T-helper 2 cell (primary cell): ENCODE data around the gene RYR3.

ENCODE experiments used
- DNase-seq, 5 experiments: peaks; one replicate each; pipeline versions ENCODE4 v3.0.0 to v3.0.0-alpha.2; 2012 to 2022

The RYR3 gene

DNA sequence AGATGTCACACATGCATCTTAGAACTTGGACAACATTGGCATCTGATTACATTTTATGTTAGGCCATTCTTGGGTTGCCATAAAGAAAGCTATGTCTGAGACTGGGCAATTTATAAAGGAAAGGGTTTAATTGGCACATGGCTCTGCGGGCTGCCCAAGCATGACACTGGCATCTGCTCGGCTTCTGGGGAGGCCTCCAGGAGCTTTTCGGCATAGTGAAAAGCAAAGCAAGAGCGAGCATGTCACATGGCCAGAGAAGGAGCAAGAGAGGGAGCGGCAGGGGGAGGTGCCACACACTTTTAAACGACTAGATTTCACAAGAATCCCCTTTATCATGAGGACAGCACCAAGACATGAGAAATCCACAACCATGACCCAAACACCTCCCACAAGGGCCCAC, 11.3 kb downstream of the RYR3 start:
- DNase-seq = no peak

DNA sequence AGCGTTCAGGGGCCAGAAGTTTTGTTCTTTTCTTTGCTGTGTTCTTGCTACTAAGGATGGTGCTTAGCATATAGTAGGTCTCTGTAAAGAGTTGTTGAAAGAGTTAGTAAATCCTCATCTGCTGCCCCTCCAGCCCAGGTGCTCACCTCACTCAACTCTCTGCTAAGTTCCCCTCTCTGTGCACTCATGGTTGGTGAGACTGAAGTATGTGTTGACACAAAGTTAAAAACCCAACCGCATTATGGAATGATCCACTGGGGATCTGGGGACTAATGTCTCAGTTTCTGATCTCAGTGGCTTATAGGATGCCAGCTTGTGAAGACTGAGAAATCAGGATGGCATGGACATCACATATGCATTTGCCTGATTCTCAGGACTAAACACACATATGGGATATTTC, 13.8 kb downstream of the RYR3 start:
- no peak for DNase-seq

DNA sequence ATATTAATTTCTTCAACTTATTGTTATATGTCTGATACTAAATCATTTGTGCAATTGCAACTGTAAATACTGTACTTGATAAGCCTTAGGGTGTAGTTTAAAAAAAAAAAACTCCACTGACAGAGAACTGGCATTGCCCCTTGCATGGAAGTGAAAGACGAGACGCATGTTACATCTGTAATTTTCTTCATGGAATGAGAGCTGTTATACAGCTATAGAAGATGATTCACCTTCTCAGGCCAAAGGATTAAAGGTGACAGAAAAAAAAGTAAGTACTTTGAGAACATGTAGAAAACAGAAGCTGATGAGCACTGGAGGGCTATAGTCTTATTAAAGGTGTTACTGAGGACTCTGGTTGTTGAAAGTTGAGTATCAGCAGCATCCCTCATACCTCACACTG, 16.1 kb downstream of the RYR3 start:
- no peak for DNase-seq

DNA sequence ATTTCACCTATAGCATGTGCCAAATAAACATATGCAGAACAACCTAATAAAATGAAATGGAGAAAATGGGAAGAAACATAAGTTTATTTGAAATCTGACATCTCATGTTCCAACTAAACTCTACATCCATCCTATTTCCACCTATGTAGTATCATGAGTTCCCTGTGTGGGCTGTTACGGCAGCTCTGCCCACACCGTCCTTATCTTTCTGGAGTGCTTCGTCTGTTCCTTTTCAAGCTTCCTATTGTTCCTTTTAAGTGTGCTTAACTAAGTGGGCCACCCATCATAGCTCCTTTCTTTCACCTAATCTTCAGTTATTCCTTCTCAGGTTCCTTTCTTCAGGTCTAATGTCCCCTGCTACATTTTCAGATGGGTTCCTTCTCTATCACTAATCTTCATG, 17.3 kb downstream of the RYR3 start:
- no peak for DNase-seq

DNA sequence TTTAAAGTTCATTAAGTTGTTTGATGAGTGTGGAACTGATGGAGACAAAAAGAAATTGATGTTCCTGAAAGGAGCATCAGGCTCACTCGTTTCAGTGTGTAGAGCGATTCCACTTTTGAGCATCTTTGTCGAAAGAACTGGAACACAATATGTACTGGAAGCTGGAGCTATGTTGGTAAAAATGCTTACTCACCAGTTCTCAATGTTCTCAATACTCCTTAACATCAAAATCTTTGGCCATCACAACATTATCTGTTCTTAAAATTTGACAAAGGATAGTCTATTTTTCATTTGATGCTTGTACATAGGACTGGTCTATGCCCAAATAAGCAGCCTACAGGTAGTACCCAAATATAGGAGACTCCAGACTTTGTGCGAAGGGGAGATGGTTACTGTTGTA, 18.7 kb downstream of the RYR3 start:
- DNase-seq = no peak

DNA sequence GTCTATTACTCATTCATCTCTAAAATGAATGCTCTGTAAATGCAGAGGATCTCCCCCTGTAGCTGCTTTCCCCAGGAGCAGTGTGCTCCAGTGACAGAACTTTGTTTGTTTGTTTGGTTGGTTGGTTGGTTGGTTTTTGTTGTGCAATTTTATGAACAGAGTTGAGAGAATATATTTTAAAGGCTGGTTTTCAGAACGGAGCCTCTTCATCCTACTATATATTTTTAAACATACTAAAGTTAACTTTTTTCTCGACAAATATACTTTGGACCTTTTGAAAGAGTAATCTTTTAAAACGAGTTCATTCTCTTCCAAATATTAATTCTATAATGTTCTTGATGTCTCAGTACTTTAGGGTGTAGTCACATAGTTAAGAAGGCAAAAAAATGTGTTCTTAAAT, 20.2 kb downstream of the RYR3 start:
- DNase-seq = no peak

DNA sequence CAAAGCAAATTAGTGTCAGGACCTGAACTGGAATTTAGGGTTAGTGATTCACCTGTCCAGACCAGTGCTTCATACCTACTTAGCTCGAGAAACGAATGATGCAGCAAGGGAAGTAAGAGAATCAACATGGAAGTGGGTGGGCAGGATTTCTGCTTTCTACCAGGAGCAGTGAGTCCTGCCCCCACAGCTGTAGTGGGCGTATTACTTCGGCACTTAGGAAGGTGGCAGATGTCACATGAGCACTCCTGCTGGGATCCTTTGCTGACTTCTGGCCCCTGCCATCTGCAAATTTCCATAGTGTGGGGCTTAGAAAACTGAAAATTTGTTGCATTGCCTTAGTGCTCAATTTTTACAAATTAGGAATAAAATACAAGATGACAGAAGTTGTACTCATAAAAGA, 31.2 kb downstream of the RYR3 start:
- no peak for DNase-seq

DNA sequence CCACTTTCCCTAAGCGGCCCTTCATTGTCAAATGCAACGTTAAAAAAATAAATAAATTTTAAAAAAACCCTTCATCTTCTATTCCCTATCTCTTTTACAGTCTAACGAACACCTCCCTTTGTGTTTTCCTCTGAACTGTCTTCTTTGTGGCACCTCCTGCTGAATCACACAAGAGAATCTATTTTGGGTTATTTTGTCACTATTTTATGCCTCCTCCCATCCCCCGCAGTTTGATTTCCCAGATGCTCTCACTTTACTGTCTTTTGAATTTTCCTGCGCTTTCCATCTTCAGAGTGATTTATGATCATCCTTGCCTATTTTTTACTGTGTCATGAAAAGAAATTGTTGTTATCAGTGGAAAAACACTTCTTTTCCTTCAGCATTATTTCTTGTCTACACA, 32.5 kb downstream of the RYR3 start:
- no peak for DNase-seq

DNA sequence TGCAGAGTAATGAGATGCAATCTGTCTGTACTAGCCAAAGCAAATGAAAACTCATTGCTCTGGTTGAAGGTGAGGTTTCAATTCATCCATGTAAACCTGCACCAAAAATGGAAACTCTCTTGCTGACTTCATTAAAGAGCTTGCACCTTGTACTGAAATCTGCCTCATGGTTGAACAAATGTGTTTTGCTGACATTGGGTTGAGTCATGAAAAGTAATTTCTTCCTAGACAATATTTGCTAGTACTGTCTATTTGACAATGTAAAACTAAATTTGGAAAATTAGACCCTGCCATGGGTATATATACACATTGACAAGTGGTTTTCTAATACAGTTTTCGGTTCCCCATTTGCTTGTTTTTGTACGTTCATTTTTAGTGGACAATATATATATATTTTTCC, 33.3 kb downstream of the RYR3 start:
- no peak for DNase-seq

DNA sequence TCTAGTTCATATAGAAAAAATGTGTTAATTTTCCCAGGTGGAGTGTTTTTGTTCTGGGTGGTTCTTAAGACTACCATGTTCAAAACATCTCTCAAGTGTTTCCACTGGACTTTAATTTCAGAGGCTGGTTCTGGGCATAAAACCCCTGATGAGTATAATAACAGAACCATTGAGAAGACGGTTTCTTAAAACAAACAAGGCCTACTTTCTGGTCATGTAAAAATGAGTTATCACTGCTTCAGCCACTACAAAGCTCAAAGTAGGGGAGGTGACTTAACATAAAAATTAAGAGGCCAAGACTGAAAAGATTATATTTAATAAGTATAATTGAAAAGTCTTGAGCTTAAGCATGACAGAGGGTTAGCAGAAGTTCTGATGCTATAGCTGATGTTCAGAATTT, 33.8 kb downstream of the RYR3 start:
- no peak for DNase-seq

DNA sequence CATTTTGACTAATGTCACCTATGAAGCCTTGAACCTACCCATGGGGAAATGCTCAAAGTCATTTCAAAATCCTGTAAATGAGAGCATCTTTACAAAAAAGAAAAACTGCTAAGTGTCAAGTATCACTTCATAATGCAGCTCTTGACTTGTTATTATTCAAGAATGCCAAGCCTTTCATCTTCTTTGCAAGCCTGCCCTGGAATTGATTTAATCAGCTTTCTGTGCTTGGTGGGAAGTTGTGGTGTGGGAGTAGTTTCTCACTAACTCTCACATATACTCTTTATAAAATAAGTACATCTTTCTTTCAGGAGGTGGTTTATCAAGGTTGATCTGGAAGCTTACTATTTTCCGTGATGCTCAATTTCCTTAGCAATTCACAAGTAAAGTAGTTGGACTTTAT, 43.6 kb downstream of the RYR3 start:
- no peak for DNase-seq

DNA sequence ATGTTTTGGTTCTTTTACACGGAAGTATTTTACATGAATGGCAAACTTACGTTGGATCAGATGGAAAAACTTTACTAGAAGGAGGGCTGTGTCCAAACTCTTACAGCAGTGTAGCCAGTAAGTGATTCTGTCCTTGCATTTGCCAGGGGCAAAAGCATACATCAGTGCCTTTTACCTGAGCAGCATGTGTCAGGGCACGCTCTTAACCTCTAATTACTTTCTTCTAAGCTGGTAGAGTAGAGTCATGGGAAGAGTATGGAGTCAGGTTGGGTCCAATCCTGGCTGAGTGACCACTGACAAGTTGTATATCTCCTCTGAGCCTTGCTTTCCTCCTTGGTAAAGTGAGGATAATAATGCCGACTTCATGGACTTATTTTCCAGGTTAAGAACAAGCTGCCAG, 47.1 kb downstream of the RYR3 start:
- DNase-seq = no peak

DNA sequence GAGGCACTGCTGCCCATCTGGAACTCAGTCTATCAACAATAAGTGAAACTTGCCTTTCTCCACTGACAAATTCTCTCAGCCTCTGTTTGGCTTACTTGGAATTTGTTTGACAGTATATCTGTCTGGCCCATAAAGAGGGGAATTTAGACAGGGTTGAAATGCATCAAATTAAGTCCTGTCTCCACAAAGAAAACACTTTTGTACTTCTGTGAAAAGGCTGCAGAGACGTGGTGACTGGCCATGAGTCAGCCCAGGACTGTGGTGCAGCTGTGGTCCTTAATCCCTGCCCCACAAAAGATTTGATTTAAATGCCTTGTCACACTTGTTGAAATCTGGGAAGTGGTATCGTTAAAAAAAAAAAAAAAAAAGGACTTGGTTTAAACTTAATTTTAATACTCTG, 47.5 kb downstream of the RYR3 start:
- no peak for DNase-seq

DNA sequence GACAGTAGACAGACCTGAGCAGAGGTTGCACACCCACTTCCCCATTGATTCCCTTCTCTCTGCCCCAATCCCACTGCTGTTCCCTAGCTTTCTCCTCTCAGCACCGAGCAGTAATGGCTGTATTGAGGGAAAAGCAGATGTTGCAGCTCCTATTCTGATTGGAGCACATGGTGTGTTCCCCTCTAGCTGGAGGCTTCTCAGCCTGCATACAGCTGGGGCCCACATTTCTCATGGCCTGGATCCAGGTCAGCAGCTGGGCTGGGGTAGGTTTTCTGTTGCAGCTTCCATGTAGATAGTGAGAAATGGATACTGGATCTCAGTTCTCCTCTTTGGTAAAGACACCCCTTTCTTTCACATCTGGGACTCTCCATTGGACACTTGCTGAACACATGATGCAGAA, 50.1 kb downstream of the RYR3 start:
- no peak for DNase-seq

DNA sequence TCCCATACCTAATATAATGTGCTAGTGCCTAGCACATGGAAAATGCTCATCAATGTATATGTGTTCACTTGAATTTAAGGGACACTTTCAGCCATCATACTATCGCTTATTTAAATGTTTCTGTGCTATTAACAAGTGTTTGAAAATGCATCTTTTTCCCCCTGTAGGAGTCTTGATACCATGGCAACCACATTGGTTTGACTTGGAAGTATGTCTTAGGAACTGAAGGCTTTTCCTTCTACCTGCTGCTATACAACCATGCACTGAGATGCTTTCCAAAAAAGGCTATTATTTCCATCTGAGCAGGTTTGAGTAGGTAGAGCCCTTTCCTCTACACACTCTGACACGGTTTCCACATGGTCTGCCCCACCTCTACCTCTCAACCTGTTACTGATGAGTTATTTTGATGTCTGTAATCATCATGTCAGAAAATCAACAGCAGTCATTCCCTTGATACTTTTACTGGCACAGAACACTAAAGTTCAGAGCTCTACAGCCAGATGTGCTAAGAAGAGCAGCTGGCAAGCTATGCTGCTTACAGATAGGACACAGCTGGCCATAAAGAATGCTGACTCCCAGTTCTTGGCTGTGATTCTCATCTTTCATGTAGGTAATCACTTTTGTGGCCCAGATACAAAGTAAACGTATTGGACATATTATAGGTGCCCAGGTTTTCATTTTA, 59.3 kb downstream of the RYR3 start:
- DNase-seq = no peak

DNA sequence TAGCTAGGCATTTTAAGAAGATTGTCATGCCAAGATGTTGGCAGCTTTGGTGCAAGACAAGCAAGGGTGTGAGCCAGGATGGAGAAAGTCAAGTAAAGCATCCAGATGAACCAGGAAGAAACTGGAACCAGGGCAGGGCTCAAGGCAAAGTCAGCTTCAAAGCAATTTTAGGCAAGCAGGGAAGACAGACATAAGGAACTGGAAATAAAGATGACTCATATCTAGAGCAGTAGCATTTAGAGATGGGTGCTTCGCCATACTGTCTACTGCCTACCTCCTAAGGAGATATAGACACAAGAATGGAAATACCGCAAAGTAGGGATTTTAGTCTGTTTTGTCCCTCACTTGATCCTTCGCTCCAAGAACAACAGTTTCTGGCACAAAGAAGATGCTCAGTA, 59.9 kb downstream of the RYR3 start:
- no peak for DNase-seq

DNA sequence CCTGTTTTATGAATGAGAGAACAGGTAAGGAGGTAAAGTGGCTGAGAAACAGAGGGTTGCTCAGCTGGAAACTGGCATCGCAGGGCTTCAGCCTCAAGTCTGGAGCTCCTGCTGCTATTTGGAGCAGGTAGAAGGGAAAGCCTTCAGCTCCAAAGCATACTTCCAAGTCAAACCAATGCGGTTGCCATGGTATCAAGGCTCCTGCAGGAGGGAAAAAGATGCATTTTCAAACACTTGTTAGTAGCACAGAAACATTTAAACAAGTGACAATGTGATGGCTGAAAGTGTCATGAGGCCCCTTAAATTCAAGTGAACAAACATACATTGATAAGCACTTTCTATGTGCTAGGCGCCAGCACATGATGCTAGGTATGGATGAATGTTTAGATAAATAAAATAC, 60.4 kb downstream of the RYR3 start:
- no peak for DNase-seq

DNA sequence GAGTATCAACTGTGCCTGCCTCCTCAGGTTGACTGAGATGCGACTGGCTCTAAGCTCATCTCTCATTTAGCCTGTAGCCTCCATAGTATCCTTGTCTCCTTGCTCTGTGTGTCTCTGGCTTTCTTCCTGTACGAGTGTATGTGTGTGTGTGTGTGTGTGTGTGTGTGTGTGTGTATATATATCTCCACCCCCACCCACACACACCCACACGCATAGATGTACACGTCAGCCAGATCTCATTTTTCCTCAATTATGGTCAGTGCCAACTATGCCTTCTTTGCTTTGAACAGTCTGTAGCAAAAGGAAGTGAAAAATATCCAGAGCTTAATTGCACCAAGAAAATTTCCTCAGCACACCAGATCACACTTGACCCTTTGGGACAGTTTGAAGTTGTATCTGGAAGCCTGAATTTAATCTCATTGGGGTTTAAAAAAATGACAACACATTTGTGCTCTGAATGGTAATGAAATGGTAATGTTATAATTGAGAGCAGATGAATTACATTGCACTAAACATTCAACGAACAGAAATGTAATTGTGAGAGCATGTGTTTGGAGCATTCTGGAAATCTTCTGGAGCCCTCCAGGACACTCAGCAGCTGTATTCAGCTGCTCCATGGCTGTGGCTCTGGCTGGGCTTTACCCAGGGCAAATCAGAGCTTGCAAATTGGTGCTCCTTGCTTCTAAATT, 63.6 kb downstream of the RYR3 start:
- DNase-seq = no peak

DNA sequence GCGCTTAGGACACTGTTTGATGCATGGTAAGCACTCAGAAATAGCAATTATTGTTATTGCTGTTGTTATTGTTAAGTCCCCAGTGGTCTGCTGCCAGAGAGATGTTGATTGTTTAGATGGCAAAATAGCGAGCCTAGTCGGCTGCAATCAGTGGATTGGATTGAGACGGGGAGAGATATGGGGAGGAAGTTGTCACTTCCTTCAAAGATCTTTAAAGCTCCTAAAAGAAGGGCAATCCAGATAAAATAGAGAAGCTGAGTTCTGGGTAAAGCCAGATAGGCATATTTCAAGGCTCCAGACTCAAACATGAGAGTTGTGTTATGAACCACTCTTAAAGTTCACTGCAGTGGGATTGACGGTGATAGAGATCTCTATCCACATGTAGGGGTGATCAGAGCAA, 64.5 kb downstream of the RYR3 start:
- no peak for DNase-seq

DNA sequence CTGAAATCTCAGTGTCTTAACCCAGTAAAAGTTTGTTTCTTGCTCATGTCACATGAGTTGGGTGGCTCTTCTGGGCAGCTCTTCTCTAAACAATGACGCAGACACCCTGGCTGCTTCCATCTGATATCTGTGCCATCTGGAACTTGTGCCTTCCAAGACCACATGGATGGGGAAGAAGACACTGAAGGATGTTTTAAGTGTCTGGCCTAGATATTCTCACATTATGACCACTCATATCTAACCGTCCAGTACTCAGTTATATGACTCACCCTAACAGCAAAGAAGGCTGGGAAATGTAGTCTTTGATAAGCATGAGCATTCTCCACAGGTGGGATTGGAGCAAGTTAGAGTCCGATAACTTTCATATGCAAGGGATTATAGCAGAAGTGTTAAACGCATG, 66.4 kb downstream of the RYR3 start:
- DNase-seq = no peak

DNA sequence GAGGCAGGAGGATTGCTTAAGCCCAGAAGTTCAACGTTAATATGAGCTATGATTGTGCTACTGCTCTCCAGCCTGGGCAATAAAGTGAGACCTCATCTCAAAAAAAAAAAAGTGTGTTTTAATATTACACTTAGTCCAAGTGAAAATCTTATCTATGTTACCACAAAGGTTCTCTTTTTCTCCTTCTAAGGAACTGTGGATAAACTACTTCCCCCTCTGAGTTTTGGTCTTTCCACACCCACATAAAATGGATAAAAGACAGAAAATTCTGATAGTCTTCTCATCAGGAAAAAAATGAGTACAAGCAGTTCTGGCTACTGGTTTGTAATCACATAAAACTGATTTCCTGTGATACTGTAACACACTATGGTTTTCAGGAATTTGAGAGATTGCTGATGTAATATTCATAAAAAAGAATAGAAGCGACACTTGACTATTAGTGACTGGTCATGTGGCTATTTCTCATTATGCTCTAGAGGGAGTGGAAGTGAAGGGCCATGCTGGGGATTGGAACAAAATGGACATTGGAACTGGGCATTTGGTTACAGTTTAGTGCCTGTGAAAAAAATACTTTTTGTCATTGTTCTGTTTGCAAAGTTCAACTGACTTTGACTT, 68.2 kb downstream of the RYR3 start:
- DNase-seq = no peak

DNA sequence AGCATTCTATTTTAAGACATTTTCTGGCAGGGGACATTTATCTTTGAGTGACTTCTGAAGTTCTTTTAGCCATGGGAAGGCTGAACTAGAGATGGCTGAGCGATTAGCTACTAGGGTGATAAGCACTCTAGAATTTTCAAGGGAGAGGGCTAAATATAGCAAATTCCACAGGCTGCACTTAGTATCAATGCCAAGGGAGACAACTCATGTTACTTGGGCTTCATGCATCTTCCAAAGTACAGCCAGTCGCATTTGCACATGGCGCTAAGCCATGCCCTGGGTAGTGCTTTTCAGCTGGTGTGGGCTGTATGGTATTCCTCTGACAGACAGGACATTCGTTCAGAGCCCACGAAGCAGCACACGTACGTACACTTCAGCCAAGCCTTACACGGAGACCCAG, 69.6 kb downstream of the RYR3 start:
- no peak for DNase-seq

DNA sequence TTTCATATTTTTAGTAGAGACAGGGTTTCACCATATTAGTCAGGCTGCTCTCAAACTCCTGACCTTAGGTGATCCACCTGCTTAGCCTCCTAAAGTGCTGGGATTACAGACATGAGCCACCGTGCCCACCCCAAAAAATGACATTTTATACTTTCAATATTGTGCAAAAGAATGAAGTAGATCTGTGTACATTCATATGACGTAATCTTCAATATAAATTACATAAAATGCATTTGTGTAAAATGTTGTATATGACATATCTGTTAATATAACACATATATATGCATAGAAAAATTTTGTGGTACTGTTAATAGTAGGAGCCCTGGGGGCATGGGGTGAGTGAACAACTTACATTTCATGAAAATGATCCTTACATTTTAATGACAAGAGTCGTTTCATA, 71.7 kb downstream of the RYR3 start:
- DNase-seq = no peak

DNA sequence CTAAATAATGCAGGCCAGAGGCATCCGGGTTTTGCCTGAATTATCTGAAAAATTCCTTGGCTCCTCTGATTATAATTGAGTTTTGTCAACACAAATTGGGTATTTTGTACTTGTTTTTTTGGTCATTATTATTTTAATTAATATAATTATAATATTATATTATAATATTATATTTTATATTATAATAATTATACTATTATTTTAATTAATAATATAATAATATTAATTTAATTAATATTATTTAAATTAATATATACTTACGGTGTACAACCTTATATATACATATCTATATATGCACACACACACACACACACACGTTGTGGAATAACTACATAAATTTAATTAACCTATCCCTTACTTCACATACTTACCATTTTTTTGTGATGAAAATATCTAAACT, 73.5 kb downstream of the RYR3 start:
- no peak for DNase-seq

DNA sequence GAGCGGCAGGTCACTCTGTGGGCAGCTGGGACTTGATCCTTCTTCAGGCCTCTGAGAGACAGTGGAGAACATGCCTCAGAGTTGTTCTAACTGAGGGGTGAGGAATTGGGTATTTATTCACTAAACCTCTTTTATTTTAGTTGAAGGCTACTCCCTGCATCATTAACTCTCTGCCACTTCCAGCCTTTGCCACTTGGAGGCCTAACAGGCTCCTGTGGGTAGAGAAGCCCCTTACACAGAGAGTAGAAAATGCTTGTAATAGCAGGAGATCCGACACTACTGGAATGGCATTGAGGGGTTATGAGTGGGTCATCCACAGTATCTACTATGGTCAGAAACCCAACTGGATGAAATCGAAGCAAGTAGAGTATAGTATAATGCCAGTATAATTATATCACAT, 81.7 kb downstream of the RYR3 start:
- DNase-seq = no peak
